SK-N-SH treated with all-trans-retinoic acid at 6 μM for 48 hours (cell line): ENCODE results near the gene EEF1E1.

Source experiments
- ATAC-seq: fragments of 200-7000 bp; cut with Tn5 transposase; 3 replicates; pipeline ENCODE4 v1.9.1; 2020; ENCODE audit warnings: mild to moderate bottlenecking, moderate library complexity
- ARNTL ChIP-seq: fragments of 450-650 bp; formaldehyde crosslinking; IDR thresholded peaks from 2 replicates; pipeline ENCODE4 v1.5.0; 2020; ENCODE audit warnings: low read depth, mild to moderate bottlenecking, moderate library complexity, borderline replicate concordance
- CSDC2 ChIP-seq: fragments of 250-450 bp; sonication (Bioruptor Pico); IDR thresholded peaks from 2 replicates; pipeline ENCODE4 v1.5.0; 2020; ENCODE audit warnings: mild to moderate bottlenecking, moderate library complexity
- CSRNP3 ChIP-seq: fragments of 250-450 bp; sonication (Bioruptor Pico); IDR thresholded peaks from 2 replicates; pipeline ENCODE4 v1.5.1; 2021; ENCODE audit warnings: mild to moderate bottlenecking, moderate library complexity
- ESRRG ChIP-seq: fragments of 250-450 bp; sonication (Bioruptor Pico); IDR thresholded peaks from 2 replicates; pipeline ENCODE4 v1.6.1; 2021; ENCODE audit warnings: mild to moderate bottlenecking
- GLIS3 ChIP-seq: fragments of 250-450 bp; sonication (Bioruptor Pico); IDR thresholded peaks from 2 replicates; pipeline ENCODE4 v1.5.0; 2020; ENCODE audit warnings: mild to moderate bottlenecking, moderate library complexity
- ISL1 ChIP-seq: fragments of 250-450 bp; sonication (Bioruptor Pico); IDR thresholded peaks from 2 replicates; pipeline ENCODE4 v2.1.2; 2022; ENCODE audit warnings: mild to moderate bottlenecking, moderate library complexity
- SNAI2 ChIP-seq: fragments of 250-450 bp; sonication (Bioruptor Pico); IDR thresholded peaks from 2 replicates; pipeline ENCODE4 v1.5.0; 2020; ENCODE audit warnings: mild to moderate bottlenecking, moderate library complexity
- TCF4 ChIP-seq: fragments of 250-450 bp; sonication (Bioruptor Pico); IDR thresholded peaks from 2 replicates; pipeline ENCODE4 v1.8.0; 2021; ENCODE audit warnings: mild to moderate bottlenecking, moderate library complexity, borderline replicate concordance
- TOX ChIP-seq: fragments of 250-450 bp; sonication (Bioruptor Pico); IDR thresholded peaks from 2 replicates; pipeline ENCODE4 v1.8.0; 2021; ENCODE audit warnings: mild to moderate bottlenecking, moderate library complexity, borderline replicate concordance
- ZC3H10 ChIP-seq: fragments of 250-450 bp; sonication (Bioruptor Pico); IDR thresholded peaks from 2 replicates; pipeline ENCODE4 v1.5.1; 2021; ENCODE audit warnings: mild to moderate bottlenecking, moderate library complexity
- ZFP3 ChIP-seq: fragments of 250-450 bp; sonication (Bioruptor Pico); IDR thresholded peaks from 2 replicates; pipeline ENCODE4 v1.5.0; 2020; ENCODE audit warnings: mild to moderate bottlenecking, moderate library complexity
- ZFP30 ChIP-seq: fragments of 450-650 bp; formaldehyde crosslinking; IDR thresholded peaks from 2 replicates; pipeline ENCODE4 v1.5.0; 2022; ENCODE audit warnings: mild to moderate bottlenecking, moderate library complexity
- ZNF565 ChIP-seq: fragments of 450-650 bp; formaldehyde crosslinking; conservative IDR thresholded peaks from 2 replicates; pipeline ENCODE4 v1.5.0; 2020; ENCODE audit warnings: low read depth, mild to moderate bottlenecking, moderate library complexity
- ZNF70 ChIP-seq: fragments of 450-650 bp; formaldehyde crosslinking; IDR thresholded peaks from 2 replicates; pipeline ENCODE4 v1.5.0; 2020; ENCODE audit warnings: mild to moderate bottlenecking, moderate library complexity
- ZNF8 ChIP-seq: fragments of 450-650 bp; formaldehyde crosslinking; IDR thresholded peaks from 2 replicates; pipeline ENCODE4 v1.5.0; 2020; ENCODE audit warnings: mild to moderate bottlenecking, moderate library complexity
- TF ChIP-seq, protein P1 (sequence below): fragments of 250-450 bp; sonication (Bioruptor Pico); IDR thresholded peaks from 2 replicates; pipeline ENCODE4 v1.8.0; 2020; ENCODE audit warnings: mild to moderate bottlenecking, moderate library complexity, borderline replicate concordance
- TF ChIP-seq, protein P2 (sequence below): fragments of 250-450 bp; sonication (Bioruptor Pico); IDR thresholded peaks from 2 replicates; pipeline ENCODE4 v1.5.1; 2020; ENCODE audit warnings: low read depth, mild to moderate bottlenecking, moderate library complexity
- TF ChIP-seq, protein P3 (sequence below): fragments of 250-450 bp; sonication (Bioruptor Pico); IDR thresholded peaks from 2 replicates; pipeline ENCODE4 v1.5.0; 2020; ENCODE audit warnings: mild to moderate bottlenecking, moderate library complexity

EEF1E1 gene

DNA sequence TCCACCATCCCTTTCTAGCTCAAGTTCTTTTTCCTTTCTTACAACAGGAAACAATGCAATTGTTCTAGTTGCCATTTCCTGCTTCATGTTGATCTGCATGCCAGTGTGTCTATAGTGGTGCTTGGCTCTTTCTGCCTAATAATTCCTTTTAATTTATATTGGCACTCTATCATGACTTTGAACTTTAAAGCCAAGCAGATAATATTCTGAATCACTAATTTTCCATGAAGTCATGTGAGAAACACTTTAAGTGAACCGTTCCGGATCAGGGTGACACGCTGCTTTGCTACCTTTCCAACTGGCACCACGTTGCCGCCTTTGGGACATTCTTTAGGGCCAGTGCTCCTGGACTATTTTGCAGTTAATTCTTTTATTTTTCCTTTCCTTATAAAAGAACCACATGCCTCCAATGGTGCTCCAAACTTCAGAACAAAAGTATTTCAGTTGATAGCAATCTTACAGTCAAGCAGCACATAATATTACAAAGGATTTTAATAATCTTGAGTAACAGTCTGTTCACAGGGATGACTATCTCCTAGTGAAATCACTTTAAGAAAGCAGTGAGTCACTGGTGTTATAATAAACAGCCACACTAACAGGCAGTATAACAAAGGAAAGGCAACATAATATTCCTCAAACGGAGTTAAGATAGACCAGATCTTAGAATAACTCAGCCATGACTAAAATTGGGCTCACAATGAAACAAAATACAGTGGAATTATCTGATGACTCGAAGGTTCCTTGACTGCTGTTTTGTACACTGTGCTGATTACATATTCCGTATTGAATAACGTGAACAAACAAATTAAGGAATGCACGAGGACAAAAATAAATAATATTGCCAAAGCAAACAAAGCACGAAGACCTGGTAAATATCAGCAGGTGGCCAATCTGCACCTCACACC, 19.1 kb downstream of the EEF1E1 start:
- TF ChIP-seq ISL1 (CRISPR knock-in tag) (peak; percentile 88), ZFP3 (0 out of 2 replicates have a peak, but pooled peaks have one; percentile 55), CSRNP3 (no peak), ZFP30 (CRISPR knock-in tag) (no peak), CSDC2 (no peak; the same call in 1 of the 2 replicates), SNAI2 (CRISPR knock-in tag) (no peak), ARNTL (no peak), ZNF565 (no peak)
- TF ChIP-seq, protein P1, sequence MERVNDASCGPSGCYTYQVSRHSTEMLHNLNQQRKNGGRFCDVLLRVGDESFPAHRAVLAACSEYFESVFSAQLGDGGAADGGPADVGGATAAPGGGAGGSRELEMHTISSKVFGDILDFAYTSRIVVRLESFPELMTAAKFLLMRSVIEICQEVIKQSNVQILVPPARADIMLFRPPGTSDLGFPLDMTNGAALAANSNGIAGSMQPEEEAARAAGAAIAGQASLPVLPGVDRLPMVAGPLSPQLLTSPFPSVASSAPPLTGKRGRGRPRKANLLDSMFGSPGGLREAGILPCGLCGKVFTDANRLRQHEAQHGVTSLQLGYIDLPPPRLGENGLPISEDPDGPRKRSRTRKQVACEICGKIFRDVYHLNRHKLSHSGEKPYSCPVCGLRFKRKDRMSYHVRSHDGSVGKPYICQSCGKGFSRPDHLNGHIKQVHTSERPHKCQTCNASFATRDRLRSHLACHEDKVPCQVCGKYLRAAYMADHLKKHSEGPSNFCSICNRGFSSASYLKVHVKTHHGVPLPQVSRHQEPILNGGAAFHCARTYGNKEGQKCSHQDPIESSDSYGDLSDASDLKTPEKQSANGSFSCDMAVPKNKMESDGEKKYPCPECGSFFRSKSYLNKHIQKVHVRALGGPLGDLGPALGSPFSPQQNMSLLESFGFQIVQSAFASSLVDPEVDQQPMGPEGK (CRISPR knock-in tag) = peak; percentile 62; the same call in 1 of the 2 replicates
- TF ChIP-seq, all 23 proteins: peak for 3
- ATAC-seq = peak; percentile 90

GRCh38 chr6:8082572-8082953, 19.8 kb downstream of the EEF1E1 start:
- no peak for ATAC-seq
- TF ChIP-seq ZNF565 = no peak
- no peak for TF ChIP-seq CSRNP3

DNA sequence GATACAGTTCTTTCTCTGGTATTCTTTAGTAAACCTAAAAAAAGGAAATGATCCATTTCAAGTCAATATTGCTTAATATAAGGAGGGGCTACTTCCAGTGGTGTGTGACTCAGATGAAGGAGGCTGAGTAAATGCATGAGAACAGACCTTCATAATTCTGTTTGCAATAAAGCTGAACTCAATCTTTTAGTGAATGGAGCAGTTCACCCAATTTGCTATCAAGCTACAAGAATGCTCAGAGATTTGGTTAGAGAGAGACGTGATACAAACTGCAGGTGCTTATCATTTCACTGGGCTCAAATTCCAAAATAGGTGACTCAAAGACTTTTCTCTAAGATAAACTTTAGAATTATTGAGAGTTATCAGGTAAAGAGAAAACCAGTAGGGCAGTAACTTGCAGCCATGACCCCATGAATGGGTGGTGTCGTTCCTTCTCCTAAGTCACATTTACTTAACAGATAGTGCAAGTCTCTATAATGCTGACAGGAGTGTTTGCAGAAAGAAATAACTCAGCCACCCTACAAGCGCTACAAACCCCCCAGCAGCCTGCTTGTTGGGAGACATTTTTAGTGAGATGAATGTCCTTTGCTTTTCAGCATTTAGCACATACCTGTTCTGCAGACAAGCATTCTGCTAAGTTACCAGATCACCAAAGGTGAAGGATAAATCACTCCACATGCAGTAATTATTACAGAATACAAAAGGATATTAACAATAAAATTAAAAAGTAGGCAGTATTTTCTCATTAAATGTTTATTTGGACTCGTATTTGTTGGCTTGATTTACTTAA, 21.8 kb downstream of the EEF1E1 start:
- ATAC-seq = no peak
- TF ChIP-seq ISL1 (CRISPR knock-in tag) = no peak
- TF ChIP-seq TCF4 = no peak
- TF ChIP-seq SNAI2 (CRISPR knock-in tag) = no peak
- TF ChIP-seq, protein P1 (CRISPR knock-in tag) = no peak
- TF ChIP-seq, protein P2, sequence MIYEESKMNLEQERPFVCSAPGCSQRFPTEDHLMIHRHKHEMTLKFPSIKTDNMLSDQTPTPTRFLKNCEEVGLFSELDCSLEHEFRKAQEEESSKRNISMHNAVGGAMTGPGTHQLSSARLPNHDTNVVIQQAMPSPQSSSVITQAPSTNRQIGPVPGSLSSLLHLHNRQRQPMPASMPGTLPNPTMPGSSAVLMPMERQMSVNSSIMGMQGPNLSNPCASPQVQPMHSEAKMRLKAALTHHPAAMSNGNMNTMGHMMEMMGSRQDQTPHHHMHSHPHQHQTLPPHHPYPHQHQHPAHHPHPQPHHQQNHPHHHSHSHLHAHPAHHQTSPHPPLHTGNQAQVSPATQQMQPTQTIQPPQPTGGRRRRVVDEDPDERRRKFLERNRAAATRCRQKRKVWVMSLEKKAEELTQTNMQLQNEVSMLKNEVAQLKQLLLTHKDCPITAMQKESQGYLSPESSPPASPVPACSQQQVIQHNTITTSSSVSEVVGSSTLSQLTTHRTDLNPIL (CRISPR knock-in tag) = no peak
- TF ChIP-seq ESRRG (CRISPR knock-in tag) = no peak
- TF ChIP-seq ZC3H10 (CRISPR knock-in tag) = no peak
- no peak for TF ChIP-seq ZFP3
- TF ChIP-seq ZFP30 (CRISPR knock-in tag) = no peak
- TF ChIP-seq GLIS3 (CRISPR knock-in tag) = no peak
- TF ChIP-seq CSRNP3 = no peak
- TF ChIP-seq, protein P3, sequence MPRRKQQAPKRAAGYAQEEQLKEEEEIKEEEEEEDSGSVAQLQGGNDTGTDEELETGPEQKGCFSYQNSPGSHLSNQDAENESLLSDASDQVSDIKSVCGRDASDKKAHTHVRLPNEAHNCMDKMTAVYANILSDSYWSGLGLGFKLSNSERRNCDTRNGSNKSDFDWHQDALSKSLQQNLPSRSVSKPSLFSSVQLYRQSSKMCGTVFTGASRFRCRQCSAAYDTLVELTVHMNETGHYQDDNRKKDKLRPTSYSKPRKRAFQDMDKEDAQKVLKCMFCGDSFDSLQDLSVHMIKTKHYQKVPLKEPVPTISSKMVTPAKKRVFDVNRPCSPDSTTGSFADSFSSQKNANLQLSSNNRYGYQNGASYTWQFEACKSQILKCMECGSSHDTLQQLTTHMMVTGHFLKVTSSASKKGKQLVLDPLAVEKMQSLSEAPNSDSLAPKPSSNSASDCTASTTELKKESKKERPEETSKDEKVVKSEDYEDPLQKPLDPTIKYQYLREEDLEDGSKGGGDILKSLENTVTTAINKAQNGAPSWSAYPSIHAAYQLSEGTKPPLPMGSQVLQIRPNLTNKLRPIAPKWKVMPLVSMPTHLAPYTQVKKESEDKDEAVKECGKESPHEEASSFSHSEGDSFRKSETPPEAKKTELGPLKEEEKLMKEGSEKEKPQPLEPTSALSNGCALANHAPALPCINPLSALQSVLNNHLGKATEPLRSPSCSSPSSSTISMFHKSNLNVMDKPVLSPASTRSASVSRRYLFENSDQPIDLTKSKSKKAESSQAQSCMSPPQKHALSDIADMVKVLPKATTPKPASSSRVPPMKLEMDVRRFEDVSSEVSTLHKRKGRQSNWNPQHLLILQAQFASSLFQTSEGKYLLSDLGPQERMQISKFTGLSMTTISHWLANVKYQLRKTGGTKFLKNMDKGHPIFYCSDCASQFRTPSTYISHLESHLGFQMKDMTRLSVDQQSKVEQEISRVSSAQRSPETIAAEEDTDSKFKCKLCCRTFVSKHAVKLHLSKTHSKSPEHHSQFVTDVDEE = no peak
- no peak for TF ChIP-seq TOX (CRISPR knock-in tag)
- TF ChIP-seq ZNF70 (CRISPR knock-in tag) = no peak
- no peak for TF ChIP-seq ZNF8 (CRISPR knock-in tag)
- no peak for TF ChIP-seq ARNTL
- no peak for TF ChIP-seq ZNF565
- TF ChIP-seq CSDC2 = no peak
